HepG2 (cell line): ENCODE measurements around the gene HSD17B8. TPM values are rescaled to one million over a fixed set of nuclear protein-coding genes. Genes with fewer than 3 reads are reported as not detected.
A peak's percentile ranks its signal among the peaks of the same experiment; 100 is the strongest.

Source experiments
- ATAC-seq: fragments of 200-7000 bp; cut with Tn5 transposase; 3 replicates; pipeline ENCODE4 v1.9.1; 2020; ENCODE audit warnings: mild to moderate bottlenecking, moderate library complexity
- BruUV-seq: library from RNA; stranded (reverse); fragments of 400-500 nt; replicated peaks from 2 replicates; lab custom pipeline; 2021; lab: Mats Ljungman, UMichigan
- CTCF ChIA-PET: fragments of 300-600 bp; formaldehyde crosslinking; extraction: SDS; loops from one replicate; lab custom pipeline; 2021; ENCODE audit warnings: low total read pairs, inconsistent platforms, low intra/inter-chr PET ratio; lab: Yijun Ruan, JAX
- POLR2A ChIA-PET: fragments of 350-600 bp; sonication (Branson Sonifier 250); formaldehyde crosslinking; loops from one replicate; lab custom pipeline; 2020; ENCODE audit warnings: antibody characterized with exemption, inconsistent platforms; lab: Yijun Ruan, JAX
- DNase-seq: peaks from one replicate; pipeline ENCODE4 v3.0.0-alpha.2; 2015; ENCODE audit warnings: low spot score
- FAIRE-seq: peaks from 3 replicates; lab custom pipeline; 2011; peaks lifted over from hg19 to GRCh38; lab: Jason Lieb, UNC
- H2AFZ ChIP-seq: one replicate; pipeline ENCODE4 v1.6.1; 2011; ENCODE audit warnings: low read length, inconsistent platforms
- H3K27ac ChIP-seq: fragments of 300-600 bp; 3 replicates; pipeline ENCODE4 v1.8.0; 2011; ENCODE audit warnings: mixed run types, mild to moderate bottlenecking, mixed read lengths, low read length, inconsistent platforms; ENCODE audit not compliant: insufficient read depth; ENCODE audit errors: extremely low read length
- H3K27me3 ChIP-seq, 2 experiments: fragments of 200-600 bp in 1 of 2; 2 replicates in 1 of 2; 3 replicates in 1 of 2; pipeline versions ENCODE4 v1.6.0 to v1.8.0; 2011; ENCODE audit warnings: low read length in 2 of 2, mild to moderate bottlenecking in 2 of 2, moderate library complexity in 2 of 2, inconsistent platforms in 1 of 2; ENCODE audit not compliant: insufficient read depth in 2 of 2, control insufficient read depth in 1 of 2
- H3K36me3 ChIP-seq, 2 experiments: fragments of 200-600 bp in 1 of 2; replicated peaks in 1 of 2; 2 replicates in 1 of 2; 3 replicates in 1 of 2; pipeline versions ENCODE4 v1.5.1 to v1.8.0; 2011; ENCODE audit warnings: low read length in 2 of 2, inconsistent platforms in 1 of 2; ENCODE audit not compliant: insufficient read depth in 2 of 2, control insufficient read depth in 1 of 2
- H3K4me1 ChIP-seq: 2 replicates; pipeline ENCODE4 v1.5.1; 2012; ENCODE audit warnings: low read length, inconsistent platforms; ENCODE audit not compliant: insufficient read depth
- H3K4me2 ChIP-seq: 2 replicates; pipeline ENCODE4 v1.6.0; 2011; ENCODE audit warnings: low read depth, low read length, inconsistent platforms
- H3K4me3 ChIP-seq, 3 experiments: fragments of 200-600 bp in 1 of 3; sonication (generic), shearing (Covaris generic) in 1 of 3; replicated peaks in 1 of 3; 2 replicates each; pipeline ENCODE4 v1.5.1; 2011 to 2016; ENCODE audit warnings: low read length in 3 of 3, inconsistent platforms in 2 of 3, low read depth in 2 of 3, mild to moderate bottlenecking in 2 of 3, control low read depth in 1 of 3, mixed read lengths in 1 of 3; ENCODE audit not compliant: insufficient read depth in 1 of 3
- H3K79me2 ChIP-seq: one replicate; pipeline ENCODE4 v1.6.1; 2011; ENCODE audit warnings: low read length, inconsistent platforms; ENCODE audit not compliant: insufficient read depth
- H3K9ac ChIP-seq: 2 replicates; pipeline ENCODE4 v1.6.0; 2011; ENCODE audit warnings: mild to moderate bottlenecking, low read depth, low read length, inconsistent platforms; ENCODE audit not compliant: insufficient read depth
- H3K9me3 ChIP-seq: 2 replicates; pipeline ENCODE4 v1.5.1; 2012; ENCODE audit warnings: mild to moderate bottlenecking, low read length
- H4K20me1 ChIP-seq: 2 replicates; pipeline ENCODE4 v1.6.0; 2011; ENCODE audit warnings: inconsistent platforms, mild to moderate bottlenecking, low read length, moderate library complexity; ENCODE audit not compliant: insufficient read depth
- CBX2 ChIP-seq, 2 experiments: fragments of 200-600 bp in 1 of 2; sonication (generic); formaldehyde crosslinking in 1 of 2; IDR thresholded peaks; 2 replicates each; pipeline versions ENCODE4 v1.7.0 to v1.8.1; 2018 to 2022; ENCODE audit warnings: low read depth in 2 of 2, low read length in 1 of 2, mild to moderate bottlenecking in 1 of 2, missing genetic modification reagents in 1 of 2
- GABPB1 ChIP-seq: IDR thresholded peaks from 2 replicates; pipeline ENCODE4 v1.6.1; 2016; ENCODE audit warnings: mild to moderate bottlenecking, missing genetic modification reagents, moderate library complexity, missing compliant biosample characterization
- NFE2L1 ChIP-seq: sonication (generic); formaldehyde crosslinking; IDR thresholded peaks from 2 replicates; pipeline ENCODE4 v1.4.0; 2020; ENCODE audit warnings: missing genetic modification reagents, mild to moderate bottlenecking, borderline replicate concordance
- NRL ChIP-seq: sonication (generic); formaldehyde crosslinking; IDR thresholded peaks from 2 replicates; pipeline ENCODE4 v1.5.0; 2020; ENCODE audit warnings: missing genetic modification reagents, mild to moderate bottlenecking, moderate library complexity, borderline replicate concordance
- PHF8 ChIP-seq: sonication (generic); formaldehyde crosslinking; IDR thresholded peaks from 2 replicates; pipeline ENCODE4 v1.5.0; 2020; ENCODE audit warnings: missing genetic modification reagents
- TEAD3 ChIP-seq: optimal IDR thresholded peaks from 2 replicates; pipeline ENCODE3; 2016; ENCODE audit warnings: borderline replicate concordance
- ZNF75D ChIP-seq: sonication (generic); formaldehyde crosslinking; IDR thresholded peaks from 2 replicates; pipeline ENCODE4 v1.8.1; 2023; ENCODE audit warnings: missing genetic modification reagents, mild to moderate bottlenecking, borderline replicate concordance
- ZNF780A ChIP-seq: sonication (generic); formaldehyde crosslinking; IDR thresholded peaks from 2 replicates; pipeline ENCODE4 v1.8.0; 2022; ENCODE audit warnings: mild to moderate bottlenecking, missing genetic modification reagents, moderate library complexity
- WGBS: methylation state at CpG from one replicate; pipeline ENCODE4 v1.1.6; 2017; ENCODE audit warnings: low lambda C conversion rate; 5-methylcytosine and 5-hydroxymethylcytosine counted together
- in situ Hi-C: cut with HindIII; loops from 2 replicates; pipeline ENCODE4 v1.10.0; 2017; ENCODE audit warnings: low pct_unique_long_range_greater_than_20kb; ENCODE audit not compliant: extremely low pct_ligation_motif_present
- intact Hi-C: fragments of 100-400 bp; cut with micrococcal nuclease; formaldehyde crosslinking; loops from one replicate; pipeline ENCODE4 v1.10.0; 2022; ENCODE audit not compliant: unreplicated experiment
- polyA plus RNA-seq, 8 experiments: library from polyadenylated mRNA; depleted of rRNA in 3 of 8; stranded (reverse) in 7 of 8; unstranded in 1 of 8; fragments of >200 nt; fragmentation: Illumina TruSeq in 4 of 8; extraction: Trizol in 4 of 8; gene quantifications; 2 replicates each; pipeline versions ENCODE4 v1.2.1 to v1.2.3, GENCODE V29; 2011 to 2016; ENCODE audit warnings: low read depth in 4 of 8, missing spikeins in 1 of 8, mixed read lengths in 1 of 8; ENCODE audit not compliant: insufficient read depth in 1 of 8
- total RNA-seq, 5 experiments: library from RNA; depleted of rRNA; stranded (reverse); fragments of >200 nt; fragmentation: Illumina TruSeq; extraction: Trizol; gene quantifications; 2 replicates each; pipeline ENCODE4 v1.2.3, GENCODE V29; 2016; ENCODE audit warnings: low read depth in 1 of 5

The HSD17B8 gene
- total and polyA plus RNA-seq, 2 of the 13 experiments (the other 11 are each of a cell fraction or from before 2014, with no cell fraction given): 12.6 to 20.1 TPM

DNA sequence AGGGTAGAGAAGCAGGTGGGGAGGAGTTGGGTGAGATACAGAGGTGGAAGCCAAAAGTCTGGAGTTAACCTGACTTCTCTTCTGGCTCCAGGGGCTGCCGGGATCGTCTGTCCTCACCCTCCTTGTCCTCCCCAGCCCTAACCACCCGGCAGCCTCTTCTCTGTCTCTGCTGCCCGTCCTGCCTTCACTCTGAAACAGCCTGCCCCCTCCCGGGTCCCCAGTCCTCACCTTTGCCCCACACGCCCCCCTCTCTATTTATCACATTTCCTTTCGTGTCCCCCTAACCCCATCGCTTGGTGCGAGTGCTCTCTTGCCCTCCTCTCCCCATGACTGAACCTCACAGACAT is 9.5 kb downstream of the HSD17B8 start:
- intact Hi-C loops: no loop called here
- POLR2A ChIA-PET: no interaction called here
- no peak overlapping the region for H2AFZ ChIP-seq
- H3K4me1 ChIP-seq: peaks cover 28% of the 10 kb centered on the region
- 18% methylated on average over 9 of the region's 9 CpGs for WGBS
- peaks cover 2 to 9% of the 10 kb centered on the region in 2 experiments; a peak in 4 of 5 replicates for H3K36me3 ChIP-seq
- CTCF ChIA-PET: interaction anchor here (1.2 kb wide), 1 partner anchor 16 kb away, joined by 3 read pairs; no protein-coding TSS in a partner anchor
- FAIRE-seq (no peak), ATAC-seq (peak; percentile 9), DNase-seq (no peak)
- H3K27ac ChIP-seq: no peak overlapping the region
- TF ChIP-seq ZNF75D (no peak), GABPB1 (CRISPR knock-in tag) (peak; percentile 2; the same call in 1 of the 2 replicates), NFE2L1 (CRISPR knock-in tag) (no peak), CBX2 (IDR thresholded peaks at IDR 0.05; ENCODE audit: low read depth, low read length) (no peak), CBX2 (CRISPR knock-in tag; IDR thresholded peaks at IDR 0.05; ENCODE audit: low read depth) (0 out of 2 replicates have a peak, but pooled peaks have one; percentile 43), TEAD3 (CRISPR knock-in tag) (peak; percentile 16), NRL (CRISPR knock-in tag) (0 out of 2 replicates have a peak, but pooled peaks have one; percentile 54), ZNF780A (0 out of 2 replicates have a peak, but pooled peaks have one; percentile 6), PHF8 (0 out of 2 replicates have a peak, but pooled peaks have one; percentile 2)
- BruUV-seq: no TSS peak
- H3K27me3 ChIP-seq: peaks cover 9 to 51% of the 10 kb centered on the region in 2 experiments; a peak in 4 of 5 replicates
- H3K79me2 ChIP-seq: no peaks in the 10 kb centered on the region
- peak overlapping the region; percentile 82 for H3K4me2 ChIP-seq
- H3K9me3 ChIP-seq: no peaks in the 10 kb centered on the region
- H4K20me1 ChIP-seq: no peaks in the 10 kb centered on the region
- in situ Hi-C loops: no loop called here
- peak overlapping the region; percentile 36 to 66 (median 50); a peak in 4 of 6 replicates for H3K4me3 ChIP-seq
- H3K9ac ChIP-seq: peak overlapping the region; percentile 50; the same call in 1 of the 2 replicates
